GM18519 (cell line): ENCODE results near the gene KYAT1.
"Not testable (repeated sequence)": the region's sequence is repeated elsewhere in the genome, so short reads cannot be mapped to it uniquely, and the experiment has no call there.

Experiments
- ATAC-seq: cut with Tn5 transposase; IDR thresholded peaks from one replicate; pipeline ENCODE4 v1.9.1; 2021; ENCODE audit warnings: mild to moderate bottlenecking, moderate library complexity; ENCODE audit not compliant: unreplicated experiment, low FRiP score

Gene KYAT1

DNA sequence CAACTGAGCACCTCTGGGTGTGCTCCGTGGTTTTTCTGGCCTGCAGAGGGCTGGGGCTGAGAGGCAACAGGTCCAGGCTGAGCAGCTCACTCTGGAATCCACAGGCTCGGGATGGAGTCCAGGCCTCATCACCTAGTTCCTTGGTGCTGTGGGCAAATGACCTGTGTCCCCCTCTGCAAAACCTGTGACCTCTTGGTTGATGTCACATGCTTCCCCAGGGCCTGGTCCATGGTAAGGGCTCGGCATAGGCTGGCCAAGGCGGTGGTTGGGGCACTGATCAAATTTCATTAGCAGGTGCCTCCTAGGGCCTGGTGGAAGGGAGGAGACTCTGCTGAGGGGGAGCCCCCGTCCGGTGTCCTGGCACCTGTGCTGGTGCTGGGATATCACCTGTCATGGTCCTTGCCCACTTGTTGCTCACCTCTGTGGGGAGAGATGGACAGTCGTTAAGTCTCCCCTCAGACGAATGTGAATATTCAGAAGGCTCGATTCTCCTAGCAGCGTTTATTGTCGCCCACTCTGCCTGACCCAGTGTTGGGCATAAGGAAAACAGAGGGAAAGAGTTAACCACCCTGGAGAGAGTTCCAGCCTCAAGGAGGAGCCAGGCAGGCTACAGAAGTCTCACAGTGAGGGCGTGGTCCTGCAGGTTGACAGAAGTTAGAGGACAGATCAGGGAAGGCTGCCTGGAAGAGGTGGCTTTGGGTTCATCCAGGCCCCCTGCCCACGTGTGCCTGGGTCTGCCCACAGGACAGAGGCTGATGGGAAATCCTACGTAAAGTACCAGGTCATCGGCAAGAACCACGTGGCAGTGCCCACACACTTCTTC is 60.0 kb downstream of the KYAT1 start:
- ATAC-seq = no peak

DNA sequence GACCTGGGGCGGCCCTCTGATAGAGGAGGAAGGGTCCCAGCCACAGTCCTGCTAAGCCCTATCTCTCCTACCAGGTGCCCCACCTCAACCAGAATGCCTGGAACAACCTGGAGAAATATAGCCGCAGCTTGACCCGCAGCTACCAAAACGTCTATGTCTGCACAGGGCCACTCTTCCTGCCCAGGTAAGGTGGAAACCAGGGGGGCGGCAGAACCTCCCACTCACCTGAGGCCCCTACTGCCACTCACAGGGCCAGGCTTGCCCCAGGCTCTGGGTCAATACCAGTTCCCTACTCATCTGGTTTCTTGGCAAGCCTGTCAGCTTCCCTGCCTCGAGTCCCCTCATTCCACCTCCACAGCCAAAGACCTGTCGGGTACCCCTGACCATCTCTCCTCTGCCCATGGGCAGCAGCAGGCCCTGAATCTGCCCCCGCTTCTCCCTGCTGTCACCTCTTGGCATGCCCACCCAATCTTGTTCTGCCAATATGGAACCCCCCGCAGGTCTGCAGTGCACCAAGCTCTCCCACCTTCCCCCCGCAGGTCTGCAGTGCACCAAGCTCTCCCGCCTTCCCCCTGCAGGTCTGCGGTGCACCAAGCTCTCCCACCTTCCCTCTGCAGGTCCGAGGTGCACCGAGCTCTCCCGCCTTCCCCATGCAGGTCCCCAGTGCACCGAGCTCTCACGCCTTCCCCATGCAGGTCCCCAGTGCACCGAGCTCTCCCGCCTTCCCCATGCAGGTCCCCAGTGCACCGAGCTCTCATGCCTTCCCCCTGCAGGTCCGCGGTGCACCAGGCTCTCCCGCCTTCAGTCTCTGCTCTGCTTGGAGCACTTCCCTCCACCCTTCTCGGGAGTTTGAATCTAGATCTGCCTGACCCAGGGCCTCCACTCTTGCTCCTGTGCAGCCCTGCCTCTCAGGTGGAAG is 60.8 kb downstream of the KYAT1 start:
- ATAC-seq = no peak

DNA sequence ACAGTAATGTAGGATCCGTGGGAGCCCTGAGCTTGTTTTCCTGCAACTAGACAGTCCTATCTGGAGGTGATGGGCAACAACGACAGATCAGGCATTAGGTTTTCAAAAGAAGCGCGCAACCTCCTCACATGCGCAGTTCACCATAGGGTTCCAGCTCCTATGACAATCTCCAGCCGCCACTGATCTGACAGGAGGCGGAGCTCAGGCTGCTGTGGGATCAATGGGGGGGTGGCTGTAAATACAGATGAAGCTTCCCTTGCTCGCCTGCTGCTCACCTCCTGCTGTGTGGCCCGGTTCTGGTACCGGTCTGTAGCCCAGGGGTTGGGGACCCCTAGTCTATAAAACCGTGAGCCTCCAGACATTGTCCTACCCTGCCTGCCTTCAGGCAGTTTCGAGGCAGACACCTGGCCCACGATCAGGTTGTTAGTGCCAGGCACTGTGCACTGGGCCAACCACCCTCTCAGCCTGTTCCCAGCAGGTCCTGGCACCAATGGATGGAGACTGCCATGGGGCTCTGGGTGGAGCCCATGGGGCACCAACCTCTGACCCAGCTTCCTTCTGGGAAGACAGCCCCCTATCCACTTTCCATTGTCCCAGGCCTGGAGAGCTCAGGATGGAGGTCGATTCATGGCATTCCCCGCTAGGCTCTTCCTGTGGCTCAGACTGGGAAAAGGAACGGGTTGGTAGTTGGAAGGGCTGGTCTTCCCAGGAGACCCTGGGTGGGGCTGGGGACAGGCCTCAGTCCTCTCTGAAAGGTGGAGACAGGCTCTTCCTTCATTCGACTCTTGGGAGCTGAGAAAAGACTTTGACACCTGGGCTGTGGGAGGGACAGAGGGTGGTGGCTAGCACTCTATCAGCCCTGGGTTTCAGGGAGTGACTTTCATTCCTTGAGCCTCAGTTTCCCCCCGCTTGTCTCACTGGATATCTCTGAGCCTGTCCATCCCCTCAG is 61.8 kb downstream of the KYAT1 start:
- no peak for ATAC-seq

DNA sequence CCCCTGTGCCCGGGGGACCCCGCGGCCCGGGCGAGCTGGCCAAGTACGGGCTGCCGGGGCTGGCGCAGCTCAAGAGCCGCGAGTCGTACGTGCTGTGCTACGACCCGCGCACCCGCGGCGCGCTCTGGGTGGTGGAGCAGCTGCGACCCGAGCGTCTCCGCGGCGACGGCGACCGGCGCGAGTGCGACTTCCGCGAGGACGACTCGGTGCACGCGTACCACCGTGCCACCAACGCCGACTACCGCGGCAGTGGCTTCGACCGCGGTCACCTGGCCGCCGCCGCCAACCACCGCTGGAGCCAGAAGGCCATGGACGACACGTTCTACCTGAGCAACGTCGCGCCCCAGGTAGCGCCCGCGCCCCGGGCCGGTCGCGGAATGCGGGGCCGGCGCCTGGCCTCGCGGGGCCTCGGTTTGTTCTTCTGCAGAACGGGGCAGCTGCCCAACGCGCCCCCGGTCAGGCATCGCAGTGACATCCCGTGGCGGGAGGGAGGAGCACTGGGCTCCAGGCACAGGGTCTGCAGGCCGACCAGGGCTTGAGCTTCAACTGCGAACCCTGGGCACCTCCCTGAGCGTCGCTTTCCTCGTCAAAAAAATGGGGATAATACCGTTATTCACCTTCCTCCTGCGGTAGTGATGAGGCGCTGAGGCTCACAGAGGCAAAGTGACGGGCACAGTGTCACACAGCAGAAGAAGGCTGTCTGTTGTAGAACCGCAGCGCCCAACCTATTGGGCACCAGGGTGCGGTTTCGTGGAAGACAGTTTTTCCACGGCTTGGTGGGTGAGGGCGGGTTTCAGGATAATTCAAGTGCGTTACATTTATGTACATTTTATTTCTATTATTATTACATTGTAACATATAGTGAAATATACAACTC is 62.7 kb downstream of the KYAT1 start:
- ATAC-seq = peak; percentile 35

DNA sequence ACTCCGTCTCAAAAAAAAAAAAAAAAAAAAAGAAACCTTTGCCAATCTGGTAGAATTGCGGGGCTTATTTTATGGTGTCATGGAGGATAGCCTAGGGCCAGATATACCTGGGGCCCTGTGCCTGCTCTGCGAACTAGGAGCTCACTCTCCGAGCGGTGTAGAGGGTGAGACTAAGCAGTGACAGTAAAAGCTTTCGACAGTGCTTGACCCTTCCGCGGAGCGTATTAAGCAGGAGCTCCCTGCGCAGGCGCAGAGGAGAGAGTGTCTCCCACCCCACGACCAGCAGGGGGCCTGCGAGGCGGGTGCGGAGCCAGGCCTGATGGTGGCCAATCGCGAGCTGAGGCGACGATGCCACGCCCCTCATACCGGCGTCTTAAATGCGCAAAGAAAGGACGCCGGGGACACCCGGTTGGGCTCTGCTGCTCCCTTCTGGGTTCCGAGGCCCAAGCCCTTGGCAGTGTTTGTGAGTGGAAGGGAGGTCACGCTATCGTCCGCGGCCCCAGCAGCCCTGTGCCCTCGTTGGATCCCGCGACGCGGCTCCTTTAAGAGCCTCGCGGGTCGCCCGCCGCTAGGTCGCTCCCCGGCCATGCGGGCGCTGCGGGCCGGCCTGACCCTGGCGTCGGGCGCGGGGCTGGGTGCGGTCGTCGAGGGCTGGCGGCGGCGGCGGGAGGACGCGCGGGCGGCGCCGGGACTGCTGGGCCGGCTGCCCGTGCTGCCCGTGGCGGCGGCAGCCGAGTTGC is 63.5 kb downstream of the KYAT1 start, which contains the start of gene ENDOG:
TSS of gene ENDOG (plus strand) at position 402 of the 740 bp plus-strand sequence. CDS start at position 587, 185 bp downstream.
- ATAC-seq = peak; percentile 71

DNA sequence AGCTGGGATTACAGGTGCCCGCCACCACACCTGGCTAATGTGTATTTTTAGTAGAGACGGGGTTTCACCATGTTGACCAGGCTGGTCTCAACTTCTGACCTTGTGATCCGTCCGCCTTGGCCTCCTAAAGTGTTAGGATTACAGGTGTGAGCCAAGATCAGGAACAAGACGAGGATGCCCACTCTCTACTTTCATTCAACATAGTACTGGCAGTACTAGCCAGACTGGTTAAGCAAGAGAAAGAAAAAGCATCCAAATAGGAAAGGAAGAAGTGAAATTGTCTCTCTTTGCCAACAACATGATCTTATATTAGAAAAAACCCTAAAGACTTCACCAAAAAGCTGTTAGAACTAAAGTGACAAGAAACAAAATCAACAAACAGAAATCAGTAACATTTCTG is 70.9 kb downstream of the KYAT1 start:
- ATAC-seq = no peak

DNA sequence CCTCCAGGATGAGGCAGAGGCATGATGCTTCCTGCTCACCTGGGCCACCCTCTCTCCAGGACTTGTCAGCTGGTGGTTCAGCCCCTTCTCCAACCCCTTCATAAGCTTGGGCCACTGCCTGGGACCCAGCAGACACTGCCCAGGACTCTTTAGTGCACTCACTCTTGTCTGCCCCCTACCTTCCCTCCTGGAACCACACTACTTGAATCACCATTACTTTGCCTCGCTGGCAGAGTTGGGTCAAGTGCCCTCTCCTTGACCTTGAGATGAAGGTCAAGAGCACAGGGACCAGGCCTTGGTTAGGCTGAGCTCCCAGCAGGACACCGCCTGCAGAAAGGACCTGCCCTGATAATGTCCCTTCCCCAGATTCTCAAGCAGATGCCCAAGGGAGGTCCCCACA is 71.9 kb downstream of the KYAT1 start:
- ATAC-seq = no peak

DNA sequence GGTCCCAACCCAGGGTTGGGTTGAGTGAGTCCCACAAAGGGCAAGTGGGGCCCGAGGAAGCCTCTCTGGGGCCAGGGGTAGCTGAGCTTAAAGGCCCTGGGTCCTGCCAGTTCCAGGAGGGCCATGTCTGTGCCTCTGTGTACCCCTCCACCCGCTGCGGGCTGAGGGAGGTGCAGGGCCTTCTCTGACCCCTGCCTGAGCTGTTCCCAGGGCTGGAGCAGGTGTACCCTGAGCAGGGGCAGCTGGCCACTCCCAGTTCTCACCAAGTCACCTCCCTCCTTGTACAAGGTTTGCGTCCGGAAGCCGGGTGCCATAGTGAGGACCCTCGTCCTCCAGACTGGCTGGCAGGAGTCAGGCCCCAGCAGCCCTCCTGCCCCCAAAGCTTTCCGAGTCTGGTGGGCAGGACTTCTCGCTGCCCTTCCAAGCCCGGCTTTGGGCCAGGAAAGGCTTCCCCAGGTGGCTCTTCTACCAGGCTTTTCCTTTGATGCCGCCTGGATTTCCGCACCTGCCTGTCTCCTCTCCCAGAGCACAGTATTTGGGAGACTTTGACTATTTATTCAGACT is 72.6 kb downstream of the KYAT1 start:
- ATAC-seq = no peak

DNA sequence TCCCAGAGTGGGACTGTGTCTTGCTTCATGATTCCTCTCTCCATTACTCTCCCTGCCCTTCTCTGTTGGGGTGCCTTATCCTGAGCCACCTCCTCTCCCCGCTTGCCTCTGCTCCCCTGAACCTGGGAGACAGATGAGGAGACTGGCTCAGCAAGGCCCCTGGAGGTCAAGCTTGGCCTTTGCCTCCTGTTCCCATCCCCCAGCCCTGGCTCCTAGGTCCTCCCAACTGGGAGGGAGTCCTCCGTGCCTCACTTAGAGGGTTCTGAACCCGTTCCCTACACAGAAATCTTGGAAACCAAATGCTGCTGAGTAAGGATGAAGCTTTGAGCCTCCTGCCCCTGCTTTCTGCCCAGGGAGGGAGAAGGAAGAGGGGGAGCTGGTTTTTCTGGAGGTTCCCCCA is 73.2 kb downstream of the KYAT1 start:
- ATAC-seq = no peak

DNA sequence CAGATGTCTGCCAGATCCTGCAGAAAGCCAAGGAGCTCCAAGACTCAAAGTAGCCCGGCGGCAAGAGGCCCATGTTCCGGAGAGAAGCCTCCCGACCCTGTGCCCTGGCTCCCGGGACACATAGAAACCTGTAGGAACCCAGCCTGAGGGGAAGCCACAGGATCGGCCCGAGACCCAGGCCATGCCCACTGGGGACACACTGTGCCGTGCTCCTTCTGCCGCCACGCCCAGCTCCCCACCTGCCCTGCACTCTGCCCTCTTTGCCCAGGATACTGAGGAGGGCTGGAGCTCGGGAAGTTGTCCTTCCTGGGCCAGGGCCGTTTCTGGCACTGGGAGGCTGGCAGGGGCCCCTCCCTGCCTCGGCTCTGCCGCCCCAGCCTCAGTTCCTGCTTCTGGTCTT is 73.9 kb downstream of the KYAT1 start:
- ATAC-seq = no peak

DNA sequence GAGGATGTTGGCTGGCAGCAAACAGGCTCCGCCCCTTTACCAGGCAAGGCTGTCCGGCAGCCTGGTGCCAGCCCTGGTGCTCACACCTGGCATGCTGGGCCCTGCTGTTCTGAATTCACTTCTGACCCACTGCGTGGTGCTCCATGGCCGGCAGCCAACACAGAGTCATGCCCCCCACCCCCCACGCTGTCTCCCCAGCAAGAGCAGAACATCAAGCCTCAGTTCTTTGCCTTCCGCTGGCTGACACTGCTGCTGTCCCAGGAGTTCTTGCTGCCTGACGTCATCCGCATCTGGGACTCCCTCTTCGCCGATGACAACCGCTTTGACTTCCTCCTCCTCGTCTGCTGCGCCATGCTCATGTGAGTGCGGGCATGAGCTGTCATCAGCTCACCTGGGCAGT is 76.1 kb downstream of the KYAT1 start:
- no peak for ATAC-seq

DNA sequence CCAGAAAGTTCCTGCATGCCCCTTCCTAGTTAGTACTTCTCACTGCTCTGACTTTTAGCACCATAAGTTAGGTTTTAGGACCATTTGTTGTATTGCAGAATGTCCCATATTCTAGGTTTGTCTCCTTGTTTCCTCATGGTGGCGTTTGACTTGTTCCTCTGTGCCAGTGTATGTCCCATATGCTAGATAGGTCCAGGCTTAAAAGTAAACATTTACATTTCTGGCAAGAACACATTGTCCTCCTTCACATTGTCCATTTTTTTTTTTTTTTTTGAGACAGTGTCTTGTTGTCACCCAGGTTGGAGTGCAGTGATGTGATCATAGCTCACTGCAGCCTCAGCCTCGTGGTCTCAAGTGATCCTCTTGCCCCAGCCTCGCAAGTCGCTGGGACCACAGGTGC is 79.3 kb downstream of the KYAT1 start:
- no peak for ATAC-seq

DNA sequence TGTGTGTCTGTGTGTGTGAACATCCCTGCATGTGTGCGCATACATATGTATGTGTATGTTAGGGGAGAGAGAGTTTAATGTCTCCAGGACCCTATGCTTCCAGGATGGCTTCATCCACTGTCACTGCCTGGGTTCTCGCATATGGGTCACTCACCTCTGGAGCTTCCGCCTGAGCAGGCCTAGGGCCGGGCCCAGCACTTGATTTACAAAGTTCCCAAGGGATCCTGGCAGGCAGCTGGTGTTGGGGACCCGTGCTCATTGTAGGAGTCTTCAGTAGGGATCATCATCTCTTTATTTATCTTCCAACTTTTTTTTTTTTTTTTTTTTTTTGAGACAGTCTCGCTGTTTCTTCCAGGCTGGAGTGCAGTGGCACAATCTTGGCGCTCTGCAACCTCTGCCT is 81.7 kb downstream of the KYAT1 start:
- ATAC-seq = no peak

DNA sequence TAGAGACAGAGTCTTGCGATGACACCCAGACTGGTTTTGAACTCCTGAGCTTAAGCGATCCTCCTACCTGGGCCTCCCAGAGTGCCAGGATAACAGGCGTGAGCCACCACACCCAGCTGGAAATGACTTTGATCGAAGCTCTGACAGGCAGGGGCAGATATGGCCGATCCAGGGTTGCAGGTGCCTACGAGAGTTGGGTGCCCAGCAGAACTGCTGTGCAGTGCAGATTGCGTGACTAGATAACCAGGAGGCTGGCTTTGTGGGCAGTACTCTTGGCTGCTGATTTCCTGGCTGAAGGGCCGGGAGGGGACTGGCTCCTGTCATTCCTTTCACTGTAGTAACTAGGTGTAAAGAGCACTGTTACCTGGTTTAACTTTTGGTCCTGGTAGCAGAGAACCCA is 82.9 kb downstream of the KYAT1 start:
- no peak for ATAC-seq

DNA sequence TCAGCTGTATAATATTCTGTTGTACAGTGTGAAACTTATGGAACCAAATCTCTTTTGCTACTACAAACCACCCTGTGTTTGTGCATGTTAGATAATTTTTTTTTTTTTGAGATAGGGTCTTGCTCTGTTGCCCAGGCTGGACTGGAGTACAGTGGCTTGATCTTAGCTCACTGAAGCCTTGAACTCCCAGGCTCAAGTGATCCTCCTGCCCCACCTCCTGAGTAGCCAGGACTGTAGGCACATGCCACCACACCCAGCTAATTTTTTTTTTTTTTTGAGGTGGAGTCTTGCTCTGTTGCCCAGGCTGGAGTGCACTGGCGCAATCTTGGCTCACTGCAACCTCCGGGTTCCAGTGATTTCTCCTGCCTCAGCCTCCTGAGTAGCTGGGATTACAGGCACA is 86.8 kb downstream of the KYAT1 start:
- not testable (repeated sequence) for ATAC-seq

DNA sequence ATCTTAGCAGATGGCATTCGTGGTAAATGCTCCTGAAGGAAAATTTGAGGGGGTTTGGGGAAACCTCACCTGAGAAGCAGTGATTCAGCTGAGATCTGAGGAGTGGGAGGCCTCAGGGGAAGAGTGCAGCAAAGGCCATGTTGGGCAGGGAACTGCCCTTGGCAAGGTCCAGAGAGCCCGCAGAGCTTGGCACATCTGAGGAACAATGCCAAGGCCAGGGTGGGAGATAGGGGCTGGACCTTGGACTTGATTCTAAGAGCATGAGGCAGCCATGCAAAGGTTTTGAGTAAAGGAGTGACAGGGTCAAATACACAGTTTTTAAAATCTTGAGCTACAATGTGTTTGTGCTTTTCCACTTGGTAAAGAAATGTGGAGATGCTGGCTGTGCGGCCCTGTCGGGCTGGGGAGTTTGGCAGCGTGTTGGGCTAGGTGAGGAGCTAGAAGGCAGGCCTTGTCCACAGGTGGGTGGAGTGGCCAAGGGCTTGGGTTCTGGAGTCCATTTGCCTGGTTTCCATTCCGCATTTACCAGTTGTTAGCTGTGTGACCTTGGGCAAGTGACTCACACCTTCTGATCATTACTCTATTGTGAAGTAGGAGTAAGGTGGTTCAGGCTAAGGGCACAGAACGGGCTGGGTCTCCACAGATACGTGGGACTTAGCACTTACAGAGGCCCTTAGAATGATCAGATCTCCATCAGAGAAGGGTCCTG is 88.6 kb downstream of the KYAT1 start:
- no peak for ATAC-seq

DNA sequence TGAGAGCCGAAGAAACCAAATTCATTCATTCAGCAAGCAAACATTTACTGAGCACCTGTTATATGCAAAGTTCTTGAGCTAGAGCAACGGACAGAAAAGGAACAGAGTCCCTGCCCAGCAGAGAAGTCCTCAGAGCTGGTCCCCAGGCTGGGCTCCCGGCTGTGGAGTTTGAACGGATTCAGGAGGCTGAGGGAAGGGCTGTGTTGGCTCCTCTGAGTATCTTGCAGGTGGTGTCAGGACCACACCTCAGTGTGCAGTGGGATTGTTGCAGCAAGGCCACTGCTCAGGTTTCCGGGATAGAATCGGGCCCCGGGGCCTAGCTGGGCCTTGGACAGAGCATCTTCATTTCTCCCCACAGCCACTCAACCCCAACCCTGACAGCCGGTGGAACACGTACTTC is 89.6 kb downstream of the KYAT1 start:
- ATAC-seq = no peak

DNA sequence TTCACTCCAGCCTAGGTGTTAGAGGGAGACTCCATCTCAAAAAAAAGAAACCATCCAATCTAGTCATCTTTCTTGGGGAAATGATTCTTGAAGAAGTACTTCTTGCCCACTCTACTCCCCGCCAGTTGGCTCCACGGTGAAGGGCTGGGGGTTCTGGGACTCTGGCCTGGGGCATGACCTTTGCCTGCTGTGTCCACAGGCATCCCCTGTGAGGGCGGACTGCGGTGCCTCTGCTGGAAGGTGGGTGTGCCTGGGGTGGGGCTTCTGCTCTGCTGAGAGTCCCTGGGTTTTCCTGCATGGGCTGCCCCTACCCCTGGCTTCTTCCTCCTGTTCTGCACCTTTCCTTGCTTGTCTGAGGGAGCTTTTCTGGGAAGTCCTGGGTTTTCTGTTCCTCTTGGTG is 91.2 kb downstream of the KYAT1 start:
- no peak for ATAC-seq
